NCI-H1417 (cell line): ENCODE results near the gene RARRES1.

ENCODE experiments used
- DNase-seq, 3 experiments: peaks; one replicate each; lab custom pipeline; 2025; lab: John Stamatoyannopoulos, UW

Gene RARRES1

GRCh38 chr3:158765518-158766205 is 33.4 kb upstream of the RARRES1 start:
- no peak for DNase-seq

GRCh38 chr3:158763421-158763820 is 31.2 kb upstream of the RARRES1 start:
- no peak for DNase-seq

- no peak for DNase-seq
Measured at GRCh38 chr3:158762701-158763100, 30.4 kb upstream of the RARRES1 start.

- DNase-seq, result no peak
Measured at GRCh38 chr3:158761350-158761749, 29.1 kb upstream of the RARRES1 start.

- DNase-seq, result no peak
Measured at GRCh38 chr3:158755421-158755820, 23.2 kb upstream of the RARRES1 start.

GRCh38 chr3:158753854-158754253 is 21.6 kb upstream of the RARRES1 start:
- DNase-seq, result no peak

- no peak for DNase-seq
Measured at GRCh38 chr3:158751316-158751715, 19.1 kb upstream of the RARRES1 start.

- DNase-seq, result no peak
Measured at GRCh38 chr3:158750016-158750415, 17.8 kb upstream of the RARRES1 start.

- DNase-seq, result no peak
Measured at GRCh38 chr3:158749526-158749925, 17.3 kb upstream of the RARRES1 start.

GRCh38 chr3:158748237-158748828 is 16.1 kb upstream of the RARRES1 start:
- no peak for DNase-seq

- DNase-seq, result no peak
Measured at GRCh38 chr3:158747417-158747816, 15.2 kb upstream of the RARRES1 start.

- no peak for DNase-seq
Measured at GRCh38 chr3:158745551-158745950, 13.3 kb upstream of the RARRES1 start.

GRCh38 chr3:158744567-158745288 is 12.5 kb upstream of the RARRES1 start:
- no peak for DNase-seq

- DNase-seq, result no peak
Measured at GRCh38 chr3:158743664-158744566, 11.7 kb upstream of the RARRES1 start.

GRCh38 chr3:158742871-158743663 is 10.8 kb upstream of the RARRES1 start:
- DNase-seq, result no peak

- DNase-seq, result no peak
Measured at GRCh38 chr3:158739661-158740060, 7.4 kb upstream of the RARRES1 start.

GRCh38 chr3:158739078-158739477 is 6.8 kb upstream of the RARRES1 start:
- DNase-seq, result no peak

- no peak for DNase-seq
Measured at GRCh38 chr3:158738653-158739052, 6.4 kb upstream of the RARRES1 start.

GRCh38 chr3:158737976-158738615 is 5.8 kb upstream of the RARRES1 start:
- no peak for DNase-seq

- DNase-seq, result no peak
Measured at GRCh38 chr3:158737410-158737809, 5.2 kb upstream of the RARRES1 start.
